Activated naive CD8-positive, alpha-beta T cell treated with anti-CD3 and anti-CD28 coated beads, Interleukin-2, amount 50 U/mL, for 24 hours (primary cell): ENCODE data around the gene RGS8.

Source experiments
- ATAC-seq: fragments of 150-1000 bp; cut with Tn5 transposase; one replicate; pipeline ENCODE4 v1.10.0; 2021
- DNase-seq: peaks from one replicate; pipeline ENCODE4 v3.0.0; 2021
- H3K27ac Mint-ChIP-seq: one replicate; pipeline ENCODE4 v1.8.0; 2021; ENCODE audit warnings: mild to moderate bottlenecking, mixed read lengths
- H3K27me3 Mint-ChIP-seq: one replicate; pipeline ENCODE4 v1.8.0; 2021; ENCODE audit warnings: mixed read lengths
- H3K36me3 Mint-ChIP-seq: one replicate; pipeline ENCODE4 v1.8.0; 2021; ENCODE audit warnings: low read depth, mixed read lengths
- H3K4me1 Mint-ChIP-seq: one replicate; pipeline ENCODE4 v1.8.0; 2021; ENCODE audit warnings: mixed read lengths
- H3K4me3 Mint-ChIP-seq: one replicate; pipeline ENCODE4 v1.8.0; 2021; ENCODE audit warnings: mild to moderate bottlenecking, moderate library complexity, mixed read lengths
- H3K9me3 Mint-ChIP-seq: one replicate; pipeline ENCODE4 v1.8.0; 2021; ENCODE audit warnings: mixed read lengths

Gene RGS8

GRCh38 chr1:182684116-182684828, at the start of gene RGS8:
Gene RGS8 (minus strand): TSS chr1:182684587. CDS start chr1:182669649, 14,938 bp downstream.
- Mint-ChIP-seq H3K27me3 (peaks cover 32% of the 10 kb centered on the region), H3K36me3 (no peaks in the 10 kb centered on the region), H3K4me1 (peaks cover 10% of the 10 kb centered on the region), H3K4me3 (no peak within 1 kb of the TSS), H3K9me3 (no peaks in the 10 kb centered on the region), H3K27ac (no peak within 1 kb of the TSS)
- DNase-seq (no peak), ATAC-seq (no peak)

- no peaks in the 10 kb centered on the region for H3K4me1 Mint-ChIP-seq
- H3K4me3 Mint-ChIP-seq: no peak overlapping the region
- no peaks in the 10 kb centered on the region for H3K9me3 Mint-ChIP-seq
- ATAC-seq (no peak), DNase-seq (no peak)
- H3K27ac Mint-ChIP-seq: no peak overlapping the region
- peaks cover 24% of the 10 kb centered on the region for H3K27me3 Mint-ChIP-seq
- no peaks in the 10 kb centered on the region for H3K36me3 Mint-ChIP-seq
These were observed 47.6 kb upstream of the RGS8 start for GRCh38 chr1:182731852-182732575.

- no peaks in the 10 kb centered on the region for H3K4me1 Mint-ChIP-seq
These were observed 42.5 kb upstream of the RGS8 start for GRCh38 chr1:182726912-182727311.

GRCh38 chr1:182725259-182726255, 41.2 kb upstream of the RGS8 start:
- Mint-ChIP-seq H3K4me3 (no peak overlapping the region), H3K27me3 (peaks cover 12% of the 10 kb centered on the region), H3K4me1 (peaks cover 7% of the 10 kb centered on the region), H3K9me3 (no peaks in the 10 kb centered on the region), H3K27ac (no peak overlapping the region), H3K36me3 (no peaks in the 10 kb centered on the region)
- DNase-seq: no peak
- no peak for ATAC-seq

More at GRCh38 chr1:182726912-182727311, 42.5 kb upstream of the RGS8 start:
- Mint-ChIP-seq H3K36me3 (no peaks in the 10 kb centered on the region), H3K27me3 (peaks cover 16% of the 10 kb centered on the region), H3K4me3 (no peak overlapping the region), H3K27ac (no peak overlapping the region), H3K9me3 (no peaks in the 10 kb centered on the region)
- DNase-seq (no peak), ATAC-seq (no peak)

- Mint-ChIP-seq H3K9me3 (no peaks in the 10 kb centered on the region), H3K4me1 (peaks cover 7% of the 10 kb centered on the region), H3K27ac (no peak overlapping the region), H3K4me3 (no peak overlapping the region), H3K36me3 (no peaks in the 10 kb centered on the region), H3K27me3 (peaks cover 12% of the 10 kb centered on the region)
- DNase-seq (no peak), ATAC-seq (no peak)
These were observed 39.8 kb upstream of the RGS8 start for GRCh38 chr1:182724215-182724614.

GRCh38 chr1:182723200-182723599, 38.8 kb upstream of the RGS8 start:
- Mint-ChIP-seq H3K27me3 (peaks cover 13% of the 10 kb centered on the region), H3K27ac (no peak overlapping the region), H3K36me3 (no peaks in the 10 kb centered on the region), H3K4me1 (peaks cover 15% of the 10 kb centered on the region), H3K9me3 (no peaks in the 10 kb centered on the region), H3K4me3 (no peak overlapping the region)
- ATAC-seq (no peak), DNase-seq (no peak)

- Mint-ChIP-seq H3K4me1 (peaks cover 32% of the 10 kb centered on the region), H3K4me3 (no peak overlapping the region), H3K9me3 (no peaks in the 10 kb centered on the region), H3K36me3 (no peaks in the 10 kb centered on the region), H3K27ac (no peak overlapping the region), H3K27me3 (peaks cover 8% of the 10 kb centered on the region)
- ATAC-seq (peak; percentile 75), DNase-seq (no peak)
These were observed 37.1 kb upstream of the RGS8 start for GRCh38 chr1:182721525-182721924.

- DNase-seq: no peak
- H3K4me3 Mint-ChIP-seq: no peak overlapping the region
These were observed 36.1 kb upstream of the RGS8 start for GRCh38 chr1:182720463-182720862.

GRCh38 chr1:182719553-182719952, 35.2 kb upstream of the RGS8 start:
- Mint-ChIP-seq H3K4me1 (peaks cover 50% of the 10 kb centered on the region), H3K27ac (no peak overlapping the region), H3K27me3 (peaks cover 7% of the 10 kb centered on the region)

More at GRCh38 chr1:182720463-182720862, 36.1 kb upstream of the RGS8 start:
- no peaks in the 10 kb centered on the region for H3K36me3 Mint-ChIP-seq
- H3K4me1 Mint-ChIP-seq: peaks cover 41% of the 10 kb centered on the region
- no peaks in the 10 kb centered on the region for H3K9me3 Mint-ChIP-seq
- no peak for ATAC-seq
- H3K27me3 Mint-ChIP-seq: peaks cover 7% of the 10 kb centered on the region
- no peak overlapping the region for H3K27ac Mint-ChIP-seq

GRCh38 chr1:182718311-182718710, 33.9 kb upstream of the RGS8 start:
- peaks cover 62% of the 10 kb centered on the region for H3K4me1 Mint-ChIP-seq
- no peak overlapping the region for H3K27ac Mint-ChIP-seq
- no peaks in the 10 kb centered on the region for H3K36me3 Mint-ChIP-seq
- peaks cover 5% of the 10 kb centered on the region for H3K27me3 Mint-ChIP-seq
- no peak overlapping the region for H3K4me3 Mint-ChIP-seq
- no peaks in the 10 kb centered on the region for H3K9me3 Mint-ChIP-seq
- DNase-seq: no peak
- peak; percentile 31 for ATAC-seq

More at GRCh38 chr1:182719553-182719952, 35.2 kb upstream of the RGS8 start:
- ATAC-seq (no peak), DNase-seq (no peak)
- no peaks in the 10 kb centered on the region for H3K36me3 Mint-ChIP-seq
- no peaks in the 10 kb centered on the region for H3K9me3 Mint-ChIP-seq
- no peak overlapping the region for H3K4me3 Mint-ChIP-seq

- Mint-ChIP-seq H3K36me3 (no peaks in the 10 kb centered on the region), H3K4me1 (peaks cover 72% of the 10 kb centered on the region), H3K27ac (peak overlapping the region; percentile 67), H3K4me3 (peak overlapping the region; percentile 28), H3K9me3 (no peaks in the 10 kb centered on the region), H3K27me3 (peaks cover 5% of the 10 kb centered on the region)
- ATAC-seq (no peak), DNase-seq (no peak)
These were observed 32.6 kb upstream of the RGS8 start for GRCh38 chr1:182716740-182717720.

- peak overlapping the region; percentile 27 for H3K27ac Mint-ChIP-seq
- H3K4me1 Mint-ChIP-seq: peaks cover 70% of the 10 kb centered on the region
- no peak for DNase-seq
- H3K27me3 Mint-ChIP-seq: peaks cover 7% of the 10 kb centered on the region
- H3K4me3 Mint-ChIP-seq: no peak overlapping the region
- H3K9me3 Mint-ChIP-seq: no peaks in the 10 kb centered on the region
- no peak for ATAC-seq
- no peaks in the 10 kb centered on the region for H3K36me3 Mint-ChIP-seq
These were observed 31.1 kb upstream of the RGS8 start for GRCh38 chr1:182715531-182715930.

- Mint-ChIP-seq H3K9me3 (no peaks in the 10 kb centered on the region), H3K4me3 (peak overlapping the region; percentile 12), H3K27me3 (peaks cover 7% of the 10 kb centered on the region), H3K27ac (peak overlapping the region; percentile 90), H3K36me3 (no peaks in the 10 kb centered on the region), H3K4me1 (peaks cover 79% of the 10 kb centered on the region)
- ATAC-seq (no peak), DNase-seq (no peak)
These were observed 30.2 kb upstream of the RGS8 start for GRCh38 chr1:182714546-182714945.
